Fibroblast of lung (primary cell): ENCODE measurements around the gene GPRASP3.

Experiments
- CTCF ChIP-seq, 2 donors: IDR thresholded peaks in 1 of 2; conservative IDR thresholded peaks in 1 of 2; 1 replicate in 1 of 2; 2 replicates in 1 of 2; pipeline ENCODE4 v1.5.1; 2011 to 2012; ENCODE audit warnings: low read length in 2 of 2, control low read depth in 1 of 2, inconsistent platforms in 1 of 2, low read depth in 1 of 2, mild to moderate bottlenecking in 1 of 2
- EZH2 ChIP-seq: IDR thresholded peaks from 2 replicates; pipeline ENCODE4 v1.5.1; 2012; ENCODE audit warnings: low read length, control low read depth, mild to moderate bottlenecking; ENCODE audit errors: missing control alignments

- TF ChIP-seq CTCF (conservative IDR thresholded peaks at IDR 0.05 in 1 of 2, IDR thresholded peaks at IDR 0.05 in 1 of 2; ENCODE audit: low read depth in 1 of 2, low read length in 2 of 2) (no peak), EZH2 (no peak)
Observed at GRCh38 chrX:102765217-102765616, 44.7 kb downstream of the GPRASP3 start.
